GM10248 (cell line): ENCODE measurements around the gene SELENOK.

Experiments used
- CTCF ChIA-PET: fragments of 300-600 bp; sonication (Branson Sonifier 250); formaldehyde crosslinking; extraction: SDS; loops from one replicate; lab custom pipeline; 2021; ENCODE audit warnings: antibody characterized with exemption; lab: Yijun Ruan, JAX
- POLR2A ChIA-PET: fragments of 350-650 bp; sonication (Branson Sonifier 250); formaldehyde crosslinking; extraction: SDS; loops from one replicate; lab custom pipeline; 2020; ENCODE audit warnings: antibody characterized with exemption; lab: Yijun Ruan, JAX
- DNase-seq: peaks from one replicate; pipeline ENCODE4 v3.0.0; 2012; ENCODE audit errors: extremely low spot score
- CTCF ChIP-seq: IDR thresholded peaks from 2 replicates; pipeline ENCODE4 v1.5.1; 2012; ENCODE audit warnings: mild to moderate bottlenecking, low read depth; ENCODE audit errors: extremely low read depth, missing control alignments, control extremely low read depth

SELENOK gene

GRCh38 chr3:53845881-53846133, 45.9 kb downstream of the SELENOK start:
- no peak for DNase-seq
- TF ChIP-seq CTCF: no peak
- POLR2A ChIA-PET: no interaction called here
- CTCF ChIA-PET: interaction anchor here (0.6 to 1.5 kb wide), 3 partner anchors 10 to 21 kb away, joined by 3 read pairs; no protein-coding TSS in a partner anchor

- ChIA-PET POLR2A (no interaction called here), CTCF (interaction anchor here (0.6 to 2.0 kb wide), 5 partner anchors 8 to 22 kb away, joined by 3 to 11 read pairs (median 3); no protein-coding TSS in a partner anchor)
- TF ChIP-seq CTCF: peak; percentile 3
- peak; percentile 64 for DNase-seq
Observed at GRCh38 chr3:53845103-53845880, 46.4 kb downstream of the SELENOK start.

- ChIA-PET CTCF (interaction anchor here (1.4 to 2.0 kb wide), 3 partner anchors 9 to 23 kb away, joined by 3 to 11 read pairs (median 3); no protein-coding TSS in a partner anchor), POLR2A (no interaction called here)
- no peak for TF ChIP-seq CTCF
- no peak for DNase-seq
Observed at GRCh38 chr3:53844262-53845102, 47.2 kb downstream of the SELENOK start.

GRCh38 chr3:53843195-53844177, 48.2 kb downstream of the SELENOK start:
- POLR2A ChIA-PET: no interaction called here
- DNase-seq: peak; percentile 61
- CTCF ChIA-PET: interaction anchor here (2.0 kb wide), 1 partner anchor 10 kb away, joined by 11 read pairs; no protein-coding TSS in a partner anchor
- TF ChIP-seq CTCF: no peak

GRCh38 chr3:53842436-53843194, 49.0 kb downstream of the SELENOK start:
- ChIA-PET POLR2A (no interaction called here), CTCF (no interaction called here)
- DNase-seq: no peak
- no peak for TF ChIP-seq CTCF

- TF ChIP-seq CTCF: no peak
- DNase-seq: no peak
- CTCF ChIA-PET: no interaction called here
- POLR2A ChIA-PET: no interaction called here
Observed at GRCh38 chr3:53841296-53841695, 50.4 kb downstream of the SELENOK start.
